Suprapubic skin (tissue), 4 donors: ENCODE results near the gene ATXN7L1. TPM values are rescaled to one million over a fixed set of nuclear protein-coding genes. Genes with fewer than 3 reads are reported as not detected.

ENCODE experiments used
- DNase-seq, 2 donors: peaks; one replicate each; pipeline ENCODE4 v3.0.0-alpha.2; 2019; ENCODE audit warnings: low spot score in 2 of 2
- H3K27ac ChIP-seq: fragments of 200-600 bp; sonication (generic); one replicate; pipeline ENCODE4 v1.5.1; 2019
- H3K27me3 ChIP-seq: fragments of 200-600 bp; sonication (generic); one replicate; pipeline ENCODE4 v1.5.1; 2019
- H3K36me3 ChIP-seq: fragments of 200-600 bp; sonication (generic); one replicate; pipeline ENCODE4 v1.5.1; 2019
- H3K4me1 ChIP-seq: fragments of 200-600 bp; sonication (generic); one replicate; pipeline ENCODE4 v1.5.1; 2019
- H3K4me3 ChIP-seq: fragments of 200-600 bp; sonication (generic); one replicate; pipeline ENCODE4 v1.5.1; 2019; ENCODE audit warnings: mild to moderate bottlenecking
- H3K9me3 ChIP-seq: fragments of 200-600 bp; sonication (generic); one replicate; pipeline ENCODE4 v1.5.1; 2019
- EP300 ChIP-seq: sonication (generic); formaldehyde crosslinking; IDR thresholded peaks from one replicate; pipeline ENCODE4 v1.6.1; 2017; ENCODE audit warnings: antibody characterized with exemption
- POLR2A ChIP-seq, 2 donors: fragments of 450-650 bp; IDR thresholded peaks; one replicate each; pipeline ENCODE4 v1.6.1; 2017; ENCODE audit warnings: antibody characterized with exemption in 2 of 2, mild to moderate bottlenecking in 2 of 2, moderate library complexity in 2 of 2
- POLR2AphosphoS5 ChIP-seq, 3 donors: sonication (generic); formaldehyde crosslinking; IDR thresholded peaks; one replicate each; pipeline ENCODE4 v1.6.1; 2017; ENCODE audit warnings: antibody characterized with exemption in 3 of 3
- WGBS: methylation state at CpG from one replicate; pipeline ENCODE4 v1.1.5; 2018; 5-methylcytosine and 5-hydroxymethylcytosine counted together
- total RNA-seq, 4 donors: library from RNA; depleted of rRNA; stranded (reverse); fragments of >200 nt; gene quantifications; one replicate each; pipeline ENCODE4 v1.1.0, GENCODE V29; 2016
- TF ChIP-seq, protein P1 (sequence below), 2 donors: fragments of 200-600 bp in 1 of 2; fragments of 450-650 bp in 1 of 2; sonication (generic) in 1 of 2; IDR thresholded peaks; one replicate each; pipeline ENCODE4 v1.5.1; 2016 to 2019; ENCODE audit warnings: antibody characterized with exemption in 2 of 2, mild to moderate bottlenecking in 1 of 2, moderate library complexity in 1 of 2

Gene ATXN7L1
- total RNA-seq, 4 donors from 2014 or later: 14.8 to 35.6 (median 17.3) TPM

DNA sequence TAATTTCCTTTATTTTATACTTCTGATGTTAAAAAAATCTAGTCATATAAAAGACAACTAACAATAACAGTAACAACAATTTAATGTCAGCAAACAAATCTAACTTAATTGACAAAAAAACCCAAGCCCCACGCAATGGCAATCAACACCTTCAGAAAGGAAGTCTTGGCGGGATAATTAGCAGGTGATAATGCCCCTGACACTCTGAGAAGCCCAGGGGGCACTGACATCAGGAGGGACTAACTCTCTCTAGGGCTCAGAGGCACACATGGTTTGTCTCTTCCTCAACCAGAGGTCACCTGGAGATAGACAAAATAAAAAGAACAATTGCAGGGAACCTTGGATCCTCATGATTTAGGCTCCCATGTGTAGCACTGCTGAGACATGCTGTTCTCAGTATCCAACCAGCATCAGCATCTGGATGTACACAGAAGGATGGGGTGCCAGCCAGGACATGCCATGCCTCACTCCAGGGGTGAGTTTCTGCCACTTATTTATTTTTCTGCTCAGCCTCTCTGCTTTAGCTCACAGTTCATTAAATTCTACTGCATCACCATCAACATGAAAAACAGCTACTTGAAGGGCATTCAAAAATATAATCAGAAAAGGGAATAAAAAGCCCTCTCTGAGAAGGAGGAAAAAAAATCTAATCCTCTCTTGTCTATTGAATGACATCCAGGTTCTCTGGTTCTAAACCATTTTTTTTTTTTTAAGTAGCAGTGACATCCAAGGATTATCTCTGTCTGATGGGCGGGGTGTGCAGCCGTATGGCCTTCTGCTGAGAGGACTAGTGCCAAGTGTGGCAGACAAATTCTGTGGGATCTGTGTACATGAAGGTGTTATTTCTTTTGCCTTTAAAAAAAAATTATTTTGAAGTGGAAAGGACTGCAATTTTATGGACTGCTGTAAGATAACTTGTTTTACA is 96.3 kb downstream of the ATXN7L1 start:
- Histone ChIP-seq H3K4me3 (no peak overlapping the region), H3K4me1 (peaks cover 6% of the 10 kb centered on the region), H3K36me3 (no peaks in the 10 kb centered on the region), H3K27me3 (no peaks in the 10 kb centered on the region), H3K9me3 (no peaks in the 10 kb centered on the region), H3K27ac (no peak overlapping the region)
- no peak for DNase-seq
- TF ChIP-seq POLR2AphosphoS5 (IDR thresholded peaks at IDR 0.05): no peak
- WGBS: 66% methylated on average over 4 of the region's 4 CpGs

DNA sequence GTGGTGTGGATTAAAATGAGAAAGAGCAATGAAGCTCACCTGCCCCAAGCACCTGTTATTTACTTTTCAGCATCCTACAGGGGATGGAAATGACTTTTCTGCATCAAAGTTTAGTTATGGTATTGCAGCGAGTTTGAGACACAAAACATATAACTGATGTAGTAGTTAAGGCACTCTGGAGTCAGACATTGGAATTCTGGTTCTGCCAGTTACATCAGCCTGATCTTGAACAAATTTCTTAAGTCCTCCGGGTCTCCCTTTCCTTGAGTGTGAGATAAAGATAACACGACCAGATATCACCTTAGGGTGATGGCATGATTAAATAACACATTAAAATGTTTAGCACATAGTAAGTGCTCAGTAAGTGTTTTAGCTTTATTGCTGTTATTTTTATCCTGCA is 97.4 kb downstream of the ATXN7L1 start:
- Histone ChIP-seq H3K27ac (no peak overlapping the region), H3K36me3 (no peaks in the 10 kb centered on the region), H3K4me3 (no peak overlapping the region), H3K27me3 (no peaks in the 10 kb centered on the region), H3K4me1 (peaks cover 6% of the 10 kb centered on the region), H3K9me3 (no peaks in the 10 kb centered on the region)
- WGBS: 72% methylated on average over 3 of the region's 3 CpGs
- TF ChIP-seq POLR2AphosphoS5 (IDR thresholded peaks at IDR 0.05) (no peak), EP300 (no peak), POLR2A (IDR thresholded peaks at IDR 0.05) (no peak)
- TF ChIP-seq, protein P1, sequence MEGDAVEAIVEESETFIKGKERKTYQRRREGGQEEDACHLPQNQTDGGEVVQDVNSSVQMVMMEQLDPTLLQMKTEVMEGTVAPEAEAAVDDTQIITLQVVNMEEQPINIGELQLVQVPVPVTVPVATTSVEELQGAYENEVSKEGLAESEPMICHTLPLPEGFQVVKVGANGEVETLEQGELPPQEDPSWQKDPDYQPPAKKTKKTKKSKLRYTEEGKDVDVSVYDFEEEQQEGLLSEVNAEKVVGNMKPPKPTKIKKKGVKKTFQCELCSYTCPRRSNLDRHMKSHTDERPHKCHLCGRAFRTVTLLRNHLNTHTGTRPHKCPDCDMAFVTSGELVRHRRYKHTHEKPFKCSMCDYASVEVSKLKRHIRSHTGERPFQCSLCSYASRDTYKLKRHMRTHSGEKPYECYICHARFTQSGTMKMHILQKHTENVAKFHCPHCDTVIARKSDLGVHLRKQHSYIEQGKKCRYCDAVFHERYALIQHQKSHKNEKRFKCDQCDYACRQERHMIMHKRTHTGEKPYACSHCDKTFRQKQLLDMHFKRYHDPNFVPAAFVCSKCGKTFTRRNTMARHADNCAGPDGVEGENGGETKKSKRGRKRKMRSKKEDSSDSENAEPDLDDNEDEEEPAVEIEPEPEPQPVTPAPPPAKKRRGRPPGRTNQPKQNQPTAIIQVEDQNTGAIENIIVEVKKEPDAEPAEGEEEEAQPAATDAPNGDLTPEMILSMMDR (IDR thresholded peaks at IDR 0.05): no peak
- DNase-seq: no peak

DNA sequence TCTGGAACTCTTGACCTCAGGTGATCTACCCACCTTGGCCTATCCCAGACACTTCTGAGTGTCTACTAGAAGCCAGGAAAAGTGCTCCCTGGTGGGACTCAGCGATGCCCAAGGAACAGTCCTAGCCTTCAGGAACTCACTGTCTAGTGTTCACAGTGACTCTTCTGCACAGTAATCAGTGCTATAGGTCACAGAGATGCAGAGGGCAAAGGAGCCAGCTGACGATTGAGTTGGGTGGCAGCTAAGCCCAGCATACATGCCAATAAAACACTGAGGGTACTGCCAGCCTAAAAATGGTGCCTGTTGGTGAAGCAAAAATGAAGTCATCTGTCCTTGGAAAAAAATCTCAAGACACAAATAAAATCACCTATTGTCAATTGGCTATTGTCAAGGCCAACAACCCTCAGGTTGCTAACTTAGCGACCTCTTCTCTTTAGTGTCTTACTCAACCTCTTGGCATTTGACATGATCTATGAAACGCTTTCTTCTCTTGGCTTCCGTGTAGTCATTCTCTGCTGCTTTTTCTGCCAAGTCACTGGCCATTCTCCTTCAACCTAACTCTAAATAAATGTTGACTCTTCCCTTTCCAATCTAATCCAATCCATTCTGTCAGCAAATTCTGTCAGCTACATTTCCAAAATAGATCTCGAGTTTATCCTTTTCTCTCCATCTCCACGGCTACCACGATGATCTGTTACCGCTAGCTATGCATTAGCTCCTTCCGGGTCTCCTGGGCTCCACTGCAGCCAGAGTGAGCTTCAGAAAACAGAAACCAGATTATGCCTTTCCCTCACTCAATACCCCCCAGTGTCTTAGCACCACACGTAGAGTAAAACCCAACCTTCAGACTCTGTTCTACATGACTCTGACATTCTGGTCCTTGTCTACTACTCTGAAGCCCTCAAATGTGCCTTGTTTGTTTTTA is 99.2 kb downstream of the ATXN7L1 start:
- Histone ChIP-seq H3K27me3 (no peaks in the 10 kb centered on the region), H3K4me3 (no peak overlapping the region), H3K4me1 (peaks cover 6% of the 10 kb centered on the region), H3K36me3 (no peaks in the 10 kb centered on the region), H3K9me3 (no peaks in the 10 kb centered on the region), H3K27ac (no peak overlapping the region)
- no peak for DNase-seq
- TF ChIP-seq POLR2AphosphoS5 (IDR thresholded peaks at IDR 0.05): no peak
- TF ChIP-seq, protein P1 (IDR thresholded peaks at IDR 0.05): no peak
- no peak for TF ChIP-seq EP300
- no peak for TF ChIP-seq POLR2A (IDR thresholded peaks at IDR 0.05)
- 81% methylated on average over 11 of the region's 11 CpGs for WGBS

DNA sequence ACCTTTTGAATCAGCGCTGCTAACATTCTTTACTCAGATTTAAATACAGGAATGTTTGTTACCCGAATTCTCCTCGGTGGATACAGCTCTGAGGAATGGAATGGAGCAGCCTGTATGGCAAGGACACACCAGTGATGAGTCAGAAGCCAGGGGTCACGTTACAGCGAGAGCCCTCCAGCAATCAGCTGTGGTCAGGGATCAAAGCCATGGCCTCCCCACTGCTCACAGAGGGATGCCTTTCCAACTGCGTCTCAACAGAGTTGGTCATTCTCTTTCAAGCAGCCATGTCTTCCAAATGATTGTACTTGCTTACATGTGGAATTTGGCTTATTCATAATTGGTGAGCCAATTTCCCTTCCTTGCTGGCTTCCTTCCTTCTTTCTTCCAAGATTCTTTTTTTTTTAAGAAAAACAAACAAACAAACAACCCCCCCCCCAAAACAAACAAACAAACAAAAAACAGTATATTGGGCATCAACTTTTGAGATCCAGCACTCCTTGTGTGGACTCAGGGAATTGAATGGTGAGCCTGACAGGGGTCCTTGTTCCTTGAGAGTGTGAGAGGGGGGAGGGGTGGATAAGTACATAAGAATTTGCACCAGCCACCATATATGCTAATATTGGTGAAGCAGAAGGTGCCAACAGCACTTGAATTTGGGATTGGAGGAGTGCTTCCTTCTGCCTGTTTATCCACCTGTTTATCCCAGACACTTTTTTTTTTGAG is 100.2 kb downstream of the ATXN7L1 start:
- Histone ChIP-seq H3K36me3 (no peaks in the 10 kb centered on the region), H3K27ac (no peak overlapping the region), H3K27me3 (no peaks in the 10 kb centered on the region), H3K4me3 (no peak overlapping the region), H3K9me3 (no peaks in the 10 kb centered on the region), H3K4me1 (peaks cover 6% of the 10 kb centered on the region)
- no peak for DNase-seq
- TF ChIP-seq, protein P1 (IDR thresholded peaks at IDR 0.05): no peak
- TF ChIP-seq POLR2AphosphoS5 (IDR thresholded peaks at IDR 0.05) (peak in 1 of 3 donors; percentile 24), POLR2A (IDR thresholded peaks at IDR 0.05) (no peak)
- 62% methylated on average over 6 of the region's 6 CpGs for WGBS

DNA sequence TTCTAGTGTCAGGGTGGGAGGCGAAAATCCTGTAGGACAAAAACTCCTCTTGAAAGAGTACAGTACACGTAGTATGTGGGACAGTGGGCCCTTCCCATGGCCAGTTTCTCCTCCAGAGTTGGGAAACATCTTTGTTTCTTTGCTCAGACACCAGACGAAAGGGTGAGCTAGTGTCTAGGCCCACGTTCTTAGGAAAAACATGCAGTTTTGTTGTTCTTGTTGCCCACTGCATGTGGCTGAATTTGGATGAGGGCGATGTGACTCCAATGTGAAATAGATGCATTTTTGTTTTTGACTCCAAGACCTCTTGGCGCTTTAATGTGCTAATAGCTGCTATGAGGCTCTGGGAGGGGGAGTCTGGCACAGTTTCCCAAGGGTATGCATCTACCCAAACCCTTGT is 100.8 kb downstream of the ATXN7L1 start:
- TF ChIP-seq, protein P1 (IDR thresholded peaks at IDR 0.05): no peak
- no peak for TF ChIP-seq EP300
- no peak for TF ChIP-seq POLR2A (IDR thresholded peaks at IDR 0.05)
- H3K27me3 ChIP-seq: no peaks in the 10 kb centered on the region
- H3K4me1 ChIP-seq: peaks cover 6% of the 10 kb centered on the region
- H3K27ac ChIP-seq: peak overlapping the region; percentile 5
- no peaks in the 10 kb centered on the region for H3K9me3 ChIP-seq
- DNase-seq: no peak
- 88% methylated on average over 6 of the region's 6 CpGs for WGBS
- H3K4me3 ChIP-seq: no peak overlapping the region
- no peaks in the 10 kb centered on the region for H3K36me3 ChIP-seq
